LNCaP clone FGC (cell line): ENCODE results near the gene APPL2.

ENCODE experiments used
- DNase-seq: peaks from one replicate; pipeline ENCODE4 v3.0.0-alpha.2; 2011; ENCODE audit warnings: low read depth
- H3K4me3 ChIP-seq: 2 replicates; pipeline ENCODE4 v1.5.1; 2011; ENCODE audit warnings: mild to moderate bottlenecking, low read depth, low read length, control low read depth
- CTCF ChIP-seq: IDR thresholded peaks from 2 replicates; pipeline ENCODE4 v1.5.1; 2012; ENCODE audit warnings: mild to moderate bottlenecking; ENCODE audit not compliant: control insufficient read depth, insufficient read depth; ENCODE audit errors: extremely low read depth

The APPL2 gene

GRCh38 chr12:105177208-105177607 is 58.8 kb downstream of the APPL2 start:
- DNase-seq, result no peak
- no peak overlapping the region for H3K4me3 ChIP-seq
- no peak for TF ChIP-seq CTCF

GRCh38 chr12:105175397-105175990 is 60.5 kb downstream of the APPL2 start:
- no peak overlapping the region for H3K4me3 ChIP-seq
- no peak for TF ChIP-seq CTCF
- DNase-seq, result no peak

GRCh38 chr12:105171691-105172436 is 64.1 kb downstream of the APPL2 start:
- H3K4me3 ChIP-seq, result no peak overlapping the region
- DNase-seq, result no peak
- no peak for TF ChIP-seq CTCF

GRCh38 chr12:105170139-105170538 is 65.8 kb downstream of the APPL2 start:
- no peak overlapping the region for H3K4me3 ChIP-seq
- no peak for DNase-seq
- no peak for TF ChIP-seq CTCF

- no peak for TF ChIP-seq CTCF
- no peak overlapping the region for H3K4me3 ChIP-seq
- no peak for DNase-seq
Measured at GRCh38 chr12:105168006-105168405, 68.0 kb downstream of the APPL2 start.

- TF ChIP-seq CTCF, result no peak
- H3K4me3 ChIP-seq, result no peak overlapping the region
- DNase-seq, result no peak
Measured at GRCh38 chr12:105167346-105167745, 68.6 kb downstream of the APPL2 start.
